NB4 (cell line): ENCODE measurements around the gene TNS1.

Experiments used
- CTCF ChIP-seq: IDR thresholded peaks from one replicate; pipeline ENCODE4 v1.5.1; 2012; ENCODE audit warnings: low read depth, low read length
- MYC ChIP-seq: IDR thresholded peaks from 2 replicates; pipeline ENCODE4 v1.6.1; 2011; ENCODE audit warnings: low read depth, low read length
- POLR2A ChIP-seq: IDR thresholded peaks from 2 replicates; pipeline ENCODE4 v1.6.1; 2011; ENCODE audit warnings: mild to moderate bottlenecking; ENCODE audit not compliant: insufficient read length; ENCODE audit errors: extremely low read depth
- TF ChIP-seq, protein P1 (sequence below): IDR thresholded peaks from 2 replicates; pipeline ENCODE4 v1.6.1; 2011; ENCODE audit warnings: low read depth, low read length

- TF ChIP-seq POLR2A = no peak
- TF ChIP-seq CTCF = peak; percentile 88
- TF ChIP-seq MYC = no peak
- TF ChIP-seq, protein P1, sequence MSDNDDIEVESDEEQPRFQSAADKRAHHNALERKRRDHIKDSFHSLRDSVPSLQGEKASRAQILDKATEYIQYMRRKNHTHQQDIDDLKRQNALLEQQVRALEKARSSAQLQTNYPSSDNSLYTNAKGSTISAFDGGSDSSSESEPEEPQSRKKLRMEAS = no peak
Observed at GRCh38 chr2:217988014-217988839, 14.6 kb downstream of the TNS1 start.
